HepG2 (cell line): ENCODE measurements around the gene DHX16. TPM values are rescaled to one million over a fixed set of nuclear protein-coding genes. Genes with fewer than 3 reads are reported as not detected.

Source experiments
- CREM ChIP-seq, 2 experiments: sonication (generic) in 1 of 2; formaldehyde crosslinking in 1 of 2; IDR thresholded peaks; 2 replicates each; pipeline versions ENCODE4 v1.4.0 to v1.6.1; 2016 to 2020; ENCODE audit warnings: antibody characterized with exemption in 1 of 2, mild to moderate bottlenecking in 1 of 2, missing genetic modification reagents in 1 of 2
- FOSL1 ChIP-seq: sonication (generic); formaldehyde crosslinking; IDR thresholded peaks from 2 replicates; pipeline ENCODE4 v1.9.0; 2021; ENCODE audit warnings: missing genetic modification reagents, borderline replicate concordance
- SOX5 ChIP-seq: IDR thresholded peaks from 2 replicates; pipeline ENCODE4 v1.6.1; 2016; ENCODE audit warnings: borderline replicate concordance
- THYN1 ChIP-seq: sonication (generic); formaldehyde crosslinking; IDR thresholded peaks from 2 replicates; pipeline ENCODE4 v1.8.1; 2023; ENCODE audit warnings: low read depth, mild to moderate bottlenecking, moderate library complexity, missing genetic modification reagents, borderline replicate concordance
- YY1 ChIP-seq: IDR thresholded peaks from 2 replicates; pipeline ENCODE4 v1.6.1; 2011; ENCODE audit warnings: low read length, low read depth, moderate library complexity, mild to moderate bottlenecking; ENCODE audit not compliant: insufficient read depth, insufficient replicate concordance
- ZFP82 ChIP-seq: sonication (generic); formaldehyde crosslinking; IDR thresholded peaks from 2 replicates; pipeline ENCODE4 v1.5.1; 2020; ENCODE audit warnings: mild to moderate bottlenecking, missing genetic modification reagents, borderline replicate concordance
- ZSCAN12 ChIP-seq: sonication (generic); formaldehyde crosslinking; IDR thresholded peaks from 2 replicates; pipeline ENCODE4 v1.9.0; 2021; ENCODE audit warnings: mild to moderate bottlenecking, missing genetic modification reagents
- ZSCAN25 ChIP-seq: sonication (generic); formaldehyde crosslinking; IDR thresholded peaks from 2 replicates; pipeline ENCODE4 v1.8.0; 2022; ENCODE audit warnings: mild to moderate bottlenecking, missing genetic modification reagents
- polyA plus RNA-seq, 8 experiments: library from polyadenylated mRNA; depleted of rRNA in 3 of 8; stranded (reverse) in 7 of 8; unstranded in 1 of 8; fragments of >200 nt; fragmentation: Illumina TruSeq in 4 of 8; extraction: Trizol in 4 of 8; gene quantifications; 2 replicates each; pipeline versions ENCODE4 v1.2.1 to v1.2.3, GENCODE V29; 2011 to 2016; ENCODE audit warnings: low read depth in 4 of 8, missing spikeins in 1 of 8, mixed read lengths in 1 of 8; ENCODE audit not compliant: insufficient read depth in 1 of 8
- total RNA-seq, 5 experiments: library from RNA; depleted of rRNA; stranded (reverse); fragments of >200 nt; fragmentation: Illumina TruSeq; extraction: Trizol; gene quantifications; 2 replicates each; pipeline ENCODE4 v1.2.3, GENCODE V29; 2016; ENCODE audit warnings: low read depth in 1 of 5
- TF ChIP-seq, protein P1 (sequence below): sonication (generic); formaldehyde crosslinking; IDR thresholded peaks from 2 replicates; pipeline ENCODE4 v1.5.1; 2020; ENCODE audit warnings: mild to moderate bottlenecking, missing genetic modification reagents, borderline replicate concordance
- TF ChIP-seq, protein P2 (sequence below): sonication (generic); formaldehyde crosslinking; IDR thresholded peaks from 2 replicates; pipeline ENCODE4 v1.4.0; 2020; ENCODE audit warnings: low read depth, mild to moderate bottlenecking, missing genetic modification reagents
- TF ChIP-seq, protein P3 (sequence below): sonication (generic); formaldehyde crosslinking; IDR thresholded peaks from 2 replicates; pipeline ENCODE4 v1.9.0; 2021; ENCODE audit warnings: missing genetic modification reagents, borderline replicate concordance
- TF ChIP-seq, protein P4 (sequence below): IDR thresholded peaks from 2 replicates; pipeline ENCODE4 v1.6.1; 2016; ENCODE audit warnings: low read depth, control low read depth
- TF ChIP-seq, protein P5 (sequence below): IDR thresholded peaks from 2 replicates; pipeline ENCODE4 v1.6.1; 2018; ENCODE audit warnings: missing genetic modification reagents

Gene DHX16
- total and polyA plus RNA-seq, 2 of the 13 experiments (the other 11 are each of a cell fraction or from before 2014, with no cell fraction given): 57.0 to 58.5 TPM

DNA sequence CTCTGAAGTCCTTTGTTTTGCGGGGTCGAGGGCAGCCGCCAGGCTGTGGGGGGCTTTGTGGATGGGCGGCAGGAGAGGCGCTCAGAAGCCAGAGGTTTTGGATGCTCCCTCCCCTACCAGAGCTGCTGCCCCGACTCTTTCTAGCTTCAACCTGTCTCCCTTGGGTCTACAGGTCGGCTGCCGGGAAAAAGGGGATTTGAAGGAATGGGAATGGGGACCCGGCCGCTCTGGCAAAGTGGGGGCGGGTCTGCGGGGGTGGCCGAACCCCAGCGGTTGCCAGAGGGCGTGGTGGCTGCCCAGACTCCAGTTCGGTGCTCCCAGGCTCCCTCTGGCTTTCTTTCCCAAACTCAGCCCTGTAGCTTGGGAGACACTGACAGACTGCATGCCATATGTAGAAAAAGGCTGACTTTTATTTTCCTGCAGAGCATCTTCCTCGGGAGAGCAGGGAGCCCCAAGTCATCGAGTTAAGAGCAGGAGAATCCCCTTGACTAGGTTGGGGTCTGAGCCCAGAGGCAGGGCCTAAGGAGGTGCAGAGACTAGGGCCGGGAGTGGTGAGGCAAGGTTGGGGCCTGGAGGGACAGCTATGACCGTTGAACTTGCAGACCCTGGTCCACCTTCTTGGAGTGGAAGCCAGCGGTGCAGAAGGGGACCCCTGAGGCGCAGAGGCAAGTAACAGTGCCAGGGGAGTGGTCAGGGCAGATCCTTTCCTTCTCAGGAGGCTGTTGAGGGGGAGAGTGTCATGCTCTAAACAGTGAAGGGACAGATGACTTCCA is 15.0 kb upstream of the DHX16 start (continued):
- TF ChIP-seq, protein P1, sequence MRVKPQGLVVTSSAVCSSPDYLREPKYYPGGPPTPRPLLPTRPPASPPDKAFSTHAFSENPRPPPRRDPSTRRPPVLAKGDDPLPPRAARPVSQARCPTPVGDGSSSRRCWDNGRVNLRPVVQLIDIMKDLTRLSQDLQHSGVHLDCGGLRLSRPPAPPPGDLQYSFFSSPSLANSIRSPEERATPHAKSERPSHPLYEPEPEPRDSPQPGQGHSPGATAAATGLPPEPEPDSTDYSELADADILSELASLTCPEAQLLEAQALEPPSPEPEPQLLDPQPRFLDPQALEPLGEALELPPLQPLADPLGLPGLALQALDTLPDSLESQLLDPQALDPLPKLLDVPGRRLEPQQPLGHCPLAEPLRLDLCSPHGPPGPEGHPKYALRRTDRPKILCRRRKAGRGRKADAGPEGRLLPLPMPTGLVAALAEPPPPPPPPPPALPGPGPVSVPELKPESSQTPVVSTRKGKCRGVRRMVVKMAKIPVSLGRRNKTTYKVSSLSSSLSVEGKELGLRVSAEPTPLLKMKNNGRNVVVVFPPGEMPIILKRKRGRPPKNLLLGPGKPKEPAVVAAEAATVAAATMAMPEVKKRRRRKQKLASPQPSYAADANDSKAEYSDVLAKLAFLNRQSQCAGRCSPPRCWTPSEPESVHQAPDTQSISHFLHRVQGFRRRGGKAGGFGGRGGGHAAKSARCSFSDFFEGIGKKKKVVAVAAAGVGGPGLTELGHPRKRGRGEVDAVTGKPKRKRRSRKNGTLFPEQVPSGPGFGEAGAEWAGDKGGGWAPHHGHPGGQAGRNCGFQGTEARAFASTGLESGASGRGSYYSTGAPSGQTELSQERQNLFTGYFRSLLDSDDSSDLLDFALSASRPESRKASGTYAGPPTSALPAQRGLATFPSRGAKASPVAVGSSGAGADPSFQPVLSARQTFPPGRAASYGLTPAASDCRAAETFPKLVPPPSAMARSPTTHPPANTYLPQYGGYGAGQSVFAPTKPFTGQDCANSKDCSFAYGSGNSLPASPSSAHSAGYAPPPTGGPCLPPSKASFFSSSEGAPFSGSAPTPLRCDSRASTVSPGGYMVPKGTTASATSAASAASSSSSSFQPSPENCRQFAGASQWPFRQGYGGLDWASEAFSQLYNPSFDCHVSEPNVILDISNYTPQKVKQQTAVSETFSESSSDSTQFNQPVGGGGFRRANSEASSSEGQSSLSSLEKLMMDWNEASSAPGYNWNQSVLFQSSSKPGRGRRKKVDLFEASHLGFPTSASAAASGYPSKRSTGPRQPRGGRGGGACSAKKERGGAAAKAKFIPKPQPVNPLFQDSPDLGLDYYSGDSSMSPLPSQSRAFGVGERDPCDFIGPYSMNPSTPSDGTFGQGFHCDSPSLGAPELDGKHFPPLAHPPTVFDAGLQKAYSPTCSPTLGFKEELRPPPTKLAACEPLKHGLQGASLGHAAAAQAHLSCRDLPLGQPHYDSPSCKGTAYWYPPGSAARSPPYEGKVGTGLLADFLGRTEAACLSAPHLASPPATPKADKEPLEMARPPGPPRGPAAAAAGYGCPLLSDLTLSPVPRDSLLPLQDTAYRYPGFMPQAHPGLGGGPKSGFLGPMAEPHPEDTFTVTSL (CRISPR knock-in tag): no peak
- TF ChIP-seq, protein P2, sequence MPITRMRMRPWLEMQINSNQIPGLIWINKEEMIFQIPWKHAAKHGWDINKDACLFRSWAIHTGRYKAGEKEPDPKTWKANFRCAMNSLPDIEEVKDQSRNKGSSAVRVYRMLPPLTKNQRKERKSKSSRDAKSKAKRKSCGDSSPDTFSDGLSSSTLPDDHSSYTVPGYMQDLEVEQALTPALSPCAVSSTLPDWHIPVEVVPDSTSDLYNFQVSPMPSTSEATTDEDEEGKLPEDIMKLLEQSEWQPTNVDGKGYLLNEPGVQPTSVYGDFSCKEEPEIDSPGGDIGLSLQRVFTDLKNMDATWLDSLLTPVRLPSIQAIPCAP (CRISPR knock-in tag): no peak
- TF ChIP-seq FOSL1 (CRISPR knock-in tag): peak; percentile 9; the same call in 1 of the 2 replicates
- TF ChIP-seq THYN1 (CRISPR knock-in tag): no peak
- no peak for TF ChIP-seq SOX5 (CRISPR knock-in tag)
- TF ChIP-seq, protein P3, sequence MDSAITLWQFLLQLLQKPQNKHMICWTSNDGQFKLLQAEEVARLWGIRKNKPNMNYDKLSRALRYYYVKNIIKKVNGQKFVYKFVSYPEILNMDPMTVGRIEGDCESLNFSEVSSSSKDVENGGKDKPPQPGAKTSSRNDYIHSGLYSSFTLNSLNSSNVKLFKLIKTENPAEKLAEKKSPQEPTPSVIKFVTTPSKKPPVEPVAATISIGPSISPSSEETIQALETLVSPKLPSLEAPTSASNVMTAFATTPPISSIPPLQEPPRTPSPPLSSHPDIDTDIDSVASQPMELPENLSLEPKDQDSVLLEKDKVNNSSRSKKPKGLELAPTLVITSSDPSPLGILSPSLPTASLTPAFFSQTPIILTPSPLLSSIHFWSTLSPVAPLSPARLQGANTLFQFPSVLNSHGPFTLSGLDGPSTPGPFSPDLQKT (CRISPR knock-in tag): no peak
- TF ChIP-seq, protein P4, sequence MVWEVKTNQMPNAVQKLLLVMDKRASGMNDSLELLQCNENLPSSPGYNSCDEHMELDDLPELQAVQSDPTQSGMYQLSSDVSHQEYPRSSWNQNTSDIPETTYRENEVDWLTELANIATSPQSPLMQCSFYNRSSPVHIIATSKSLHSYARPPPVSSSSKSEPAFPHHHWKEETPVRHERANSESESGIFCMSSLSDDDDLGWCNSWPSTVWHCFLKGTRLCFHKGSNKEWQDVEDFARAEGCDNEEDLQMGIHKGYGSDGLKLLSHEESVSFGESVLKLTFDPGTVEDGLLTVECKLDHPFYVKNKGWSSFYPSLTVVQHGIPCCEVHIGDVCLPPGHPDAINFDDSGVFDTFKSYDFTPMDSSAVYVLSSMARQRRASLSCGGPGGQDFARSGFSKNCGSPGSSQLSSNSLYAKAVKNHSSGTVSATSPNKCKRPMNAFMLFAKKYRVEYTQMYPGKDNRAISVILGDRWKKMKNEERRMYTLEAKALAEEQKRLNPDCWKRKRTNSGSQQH: no peak
- TF ChIP-seq YY1: no peak
- TF ChIP-seq, protein P5, sequence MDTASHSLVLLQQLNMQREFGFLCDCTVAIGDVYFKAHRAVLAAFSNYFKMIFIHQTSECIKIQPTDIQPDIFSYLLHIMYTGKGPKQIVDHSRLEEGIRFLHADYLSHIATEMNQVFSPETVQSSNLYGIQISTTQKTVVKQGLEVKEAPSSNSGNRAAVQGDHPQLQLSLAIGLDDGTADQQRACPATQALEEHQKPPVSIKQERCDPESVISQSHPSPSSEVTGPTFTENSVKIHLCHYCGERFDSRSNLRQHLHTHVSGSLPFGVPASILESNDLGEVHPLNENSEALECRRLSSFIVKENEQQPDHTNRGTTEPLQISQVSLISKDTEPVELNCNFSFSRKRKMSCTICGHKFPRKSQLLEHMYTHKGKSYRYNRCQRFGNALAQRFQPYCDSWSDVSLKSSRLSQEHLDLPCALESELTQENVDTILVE (CRISPR knock-in tag): no peak
- no peak for TF ChIP-seq ZSCAN12
- TF ChIP-seq ZFP82 (CRISPR knock-in tag): no peak
- TF ChIP-seq ZSCAN25 (CRISPR knock-in tag): no peak
- TF ChIP-seq CREM (IDR thresholded peaks at IDR 0.05): no peak
- TF ChIP-seq CREM (CRISPR knock-in tag; IDR thresholded peaks at IDR 0.05): no peak
